HepG2 (cell line): ENCODE data around the gene PANK1. TPM values are rescaled to one million over a fixed set of nuclear protein-coding genes. Genes with fewer than 3 reads are reported as not detected.

Experiments
- ATAC-seq: fragments of 200-7000 bp; cut with Tn5 transposase; 3 replicates; pipeline ENCODE4 v1.9.1; 2020; ENCODE audit warnings: mild to moderate bottlenecking, moderate library complexity
- BruUV-seq: library from RNA; stranded (reverse); fragments of 400-500 nt; replicated peaks from 2 replicates; lab custom pipeline; 2021; lab: Mats Ljungman, UMichigan
- CTCF ChIA-PET: fragments of 300-600 bp; formaldehyde crosslinking; extraction: SDS; loops from one replicate; lab custom pipeline; 2021; ENCODE audit warnings: low total read pairs, inconsistent platforms, low intra/inter-chr PET ratio; lab: Yijun Ruan, JAX
- POLR2A ChIA-PET: fragments of 350-600 bp; sonication (Branson Sonifier 250); formaldehyde crosslinking; loops from one replicate; lab custom pipeline; 2020; ENCODE audit warnings: antibody characterized with exemption, inconsistent platforms; lab: Yijun Ruan, JAX
- DNase-seq: peaks from one replicate; pipeline ENCODE4 v3.0.0-alpha.2; 2015; ENCODE audit warnings: low spot score
- FAIRE-seq: peaks from 3 replicates; lab custom pipeline; 2011; peaks lifted over from hg19 to GRCh38; lab: Jason Lieb, UNC
- H2AFZ ChIP-seq: one replicate; pipeline ENCODE4 v1.6.1; 2011; ENCODE audit warnings: low read length, inconsistent platforms
- H3K27ac ChIP-seq: fragments of 300-600 bp; 3 replicates; pipeline ENCODE4 v1.8.0; 2011; ENCODE audit warnings: mixed run types, mild to moderate bottlenecking, mixed read lengths, low read length, inconsistent platforms; ENCODE audit not compliant: insufficient read depth; ENCODE audit errors: extremely low read length
- H3K27me3 ChIP-seq, 2 experiments: fragments of 200-600 bp in 1 of 2; 2 replicates in 1 of 2; 3 replicates in 1 of 2; pipeline versions ENCODE4 v1.6.0 to v1.8.0; 2011; ENCODE audit warnings: low read length in 2 of 2, mild to moderate bottlenecking in 2 of 2, moderate library complexity in 2 of 2, inconsistent platforms in 1 of 2; ENCODE audit not compliant: insufficient read depth in 2 of 2, control insufficient read depth in 1 of 2
- H3K36me3 ChIP-seq, 2 experiments: fragments of 200-600 bp in 1 of 2; replicated peaks in 1 of 2; 2 replicates in 1 of 2; 3 replicates in 1 of 2; pipeline versions ENCODE4 v1.5.1 to v1.8.0; 2011; ENCODE audit warnings: low read length in 2 of 2, inconsistent platforms in 1 of 2; ENCODE audit not compliant: insufficient read depth in 2 of 2, control insufficient read depth in 1 of 2
- H3K4me1 ChIP-seq: 2 replicates; pipeline ENCODE4 v1.5.1; 2012; ENCODE audit warnings: low read length, inconsistent platforms; ENCODE audit not compliant: insufficient read depth
- H3K4me2 ChIP-seq: 2 replicates; pipeline ENCODE4 v1.6.0; 2011; ENCODE audit warnings: low read depth, low read length, inconsistent platforms
- H3K4me3 ChIP-seq, 3 experiments: fragments of 200-600 bp in 1 of 3; sonication (generic), shearing (Covaris generic) in 1 of 3; replicated peaks in 1 of 3; 2 replicates each; pipeline ENCODE4 v1.5.1; 2011 to 2016; ENCODE audit warnings: low read length in 3 of 3, inconsistent platforms in 2 of 3, low read depth in 2 of 3, mild to moderate bottlenecking in 2 of 3, control low read depth in 1 of 3, mixed read lengths in 1 of 3; ENCODE audit not compliant: insufficient read depth in 1 of 3
- H3K79me2 ChIP-seq: one replicate; pipeline ENCODE4 v1.6.1; 2011; ENCODE audit warnings: low read length, inconsistent platforms; ENCODE audit not compliant: insufficient read depth
- H3K9ac ChIP-seq: 2 replicates; pipeline ENCODE4 v1.6.0; 2011; ENCODE audit warnings: mild to moderate bottlenecking, low read depth, low read length, inconsistent platforms; ENCODE audit not compliant: insufficient read depth
- H3K9me3 ChIP-seq: 2 replicates; pipeline ENCODE4 v1.5.1; 2012; ENCODE audit warnings: mild to moderate bottlenecking, low read length
- H4K20me1 ChIP-seq: 2 replicates; pipeline ENCODE4 v1.6.0; 2011; ENCODE audit warnings: inconsistent platforms, mild to moderate bottlenecking, low read length, moderate library complexity; ENCODE audit not compliant: insufficient read depth
- ETV5 ChIP-seq: IDR thresholded peaks from 2 replicates; pipeline ENCODE4 v1.6.1; 2018; ENCODE audit warnings: missing biosample characterization, missing genetic modification reagents, inconsistent platforms, borderline replicate concordance
- GABPA ChIP-seq, 2 experiments: IDR thresholded peaks; 2 replicates each; pipeline ENCODE4 v1.6.1; 2011 to 2016; ENCODE audit warnings: low read depth in 2 of 2, low read length in 1 of 2, missing biosample characterization in 1 of 2, missing genetic modification characterization in 1 of 2
- HMG20A ChIP-seq: IDR thresholded peaks from 2 replicates; pipeline ENCODE4 v1.6.1; 2016; ENCODE audit warnings: borderline replicate concordance
- HOMEZ ChIP-seq: IDR thresholded peaks from 2 replicates; pipeline ENCODE4 v1.6.1; 2016; ENCODE audit warnings: low read depth
- RFX5 ChIP-seq: IDR thresholded peaks from 2 replicates; pipeline ENCODE4 v1.6.1; 2011; ENCODE audit warnings: low read depth, low read length, improper control_type of control experiment
- ZNF329 ChIP-seq: sonication (generic); formaldehyde crosslinking; IDR thresholded peaks from 2 replicates; pipeline ENCODE4 v1.9.0; 2021; ENCODE audit warnings: low read depth, mild to moderate bottlenecking, missing genetic modification reagents
- ZNF354B ChIP-seq: sonication (generic); formaldehyde crosslinking; IDR thresholded peaks from 2 replicates; pipeline ENCODE4 v1.8.0; 2022; ENCODE audit warnings: mild to moderate bottlenecking, missing genetic modification reagents
- ZNF512B ChIP-seq: sonication (generic); formaldehyde crosslinking; IDR thresholded peaks from 2 replicates; pipeline ENCODE4 v1.5.1; 2020; ENCODE audit warnings: missing genetic modification reagents, mild to moderate bottlenecking, borderline replicate concordance
- WGBS: methylation state at CpG from one replicate; pipeline ENCODE4 v1.1.6; 2017; ENCODE audit warnings: low lambda C conversion rate; 5-methylcytosine and 5-hydroxymethylcytosine counted together
- in situ Hi-C: cut with HindIII; loops from 2 replicates; pipeline ENCODE4 v1.10.0; 2017; ENCODE audit warnings: low pct_unique_long_range_greater_than_20kb; ENCODE audit not compliant: extremely low pct_ligation_motif_present
- intact Hi-C: fragments of 100-400 bp; cut with micrococcal nuclease; formaldehyde crosslinking; loops from one replicate; pipeline ENCODE4 v1.10.0; 2022; ENCODE audit not compliant: unreplicated experiment
- polyA plus RNA-seq, 8 experiments: library from polyadenylated mRNA; depleted of rRNA in 3 of 8; stranded (reverse) in 7 of 8; unstranded in 1 of 8; fragments of >200 nt; fragmentation: Illumina TruSeq in 4 of 8; extraction: Trizol in 4 of 8; gene quantifications; 2 replicates each; pipeline versions ENCODE4 v1.2.1 to v1.2.3, GENCODE V29; 2011 to 2016; ENCODE audit warnings: low read depth in 4 of 8, missing spikeins in 1 of 8, mixed read lengths in 1 of 8; ENCODE audit not compliant: insufficient read depth in 1 of 8
- total RNA-seq, 5 experiments: library from RNA; depleted of rRNA; stranded (reverse); fragments of >200 nt; fragmentation: Illumina TruSeq; extraction: Trizol; gene quantifications; 2 replicates each; pipeline ENCODE4 v1.2.3, GENCODE V29; 2016; ENCODE audit warnings: low read depth in 1 of 5
- TF ChIP-seq, protein P1 (sequence below): sonication (generic); formaldehyde crosslinking; IDR thresholded peaks from 2 replicates; pipeline ENCODE4 v1.4.0; 2020; ENCODE audit warnings: missing genetic modification reagents, borderline replicate concordance
- TF ChIP-seq, protein P2 (sequence below): fragments of 450-650 bp; IDR thresholded peaks from 2 replicates; pipeline ENCODE4 v1.6.1; 2017; ENCODE audit warnings: mild to moderate bottlenecking

The PANK1 gene
- total and polyA plus RNA-seq, 2 of the 13 experiments (the other 11 are each of a cell fraction or from before 2014, with no cell fraction given): 18.2 to 33.3 TPM

DNA sequence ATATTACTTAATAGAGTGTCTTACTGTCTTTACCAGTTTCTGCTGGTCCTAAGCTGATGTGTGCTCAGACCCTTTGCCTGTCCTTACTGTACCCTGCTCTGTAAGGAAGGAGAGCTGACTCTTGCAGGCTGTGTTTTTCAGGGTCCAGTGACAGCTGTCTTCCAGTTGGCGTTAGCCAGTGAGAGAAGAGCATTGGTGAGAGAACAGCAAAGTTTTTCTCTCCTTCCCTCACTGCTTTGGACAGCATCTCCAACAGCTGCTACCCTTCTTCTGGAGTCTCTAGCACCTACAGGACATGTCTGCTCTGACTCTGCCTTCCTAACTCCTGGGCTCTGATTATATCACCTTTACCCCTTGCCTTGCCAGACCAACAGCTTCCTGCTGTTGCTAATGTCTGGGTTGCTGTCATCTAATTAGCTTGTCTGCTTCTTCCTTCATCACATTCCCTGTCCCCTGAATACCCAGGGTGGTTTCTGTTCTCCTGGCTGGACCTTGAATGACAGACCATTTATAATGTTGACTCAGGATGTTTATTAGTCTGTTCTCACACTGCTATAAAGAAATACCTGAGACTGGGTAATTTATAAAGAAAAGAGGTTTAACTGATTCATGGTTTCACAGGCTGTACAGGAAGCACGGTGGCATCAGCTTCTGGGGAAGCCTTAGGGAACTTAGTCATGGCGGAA is 23.5 kb upstream of the PANK1 start:
- POLR2A ChIA-PET: interaction anchor here (1.5 to 2.2 kb wide), 2 partner anchors 25 to 33 kb away, joined by 5 to 16 read pairs; partner anchors contain the start of gene KIF20B
- ATAC-seq: peak; percentile 68
- TF ChIP-seq ZNF354B (CRISPR knock-in tag) (no peak), ETV5 (CRISPR knock-in tag) (peak; percentile 31; the same call in 1 of the 2 replicates), ZNF329 (CRISPR knock-in tag) (no peak), ZNF512B (no peak), RFX5 (no peak), GABPA (IDR thresholded peaks at IDR 0.05; ENCODE audit: low read depth, low read length) (no peak), GABPA (CRISPR knock-in tag; IDR thresholded peaks at IDR 0.05; ENCODE audit: low read depth) (no peak), HOMEZ (CRISPR knock-in tag) (0 out of 2 replicates have a peak, but pooled peaks have one; percentile 21), HMG20A (CRISPR knock-in tag) (0 out of 2 replicates have a peak, but pooled peaks have one; percentile 23)
- TF ChIP-seq, protein P1, sequence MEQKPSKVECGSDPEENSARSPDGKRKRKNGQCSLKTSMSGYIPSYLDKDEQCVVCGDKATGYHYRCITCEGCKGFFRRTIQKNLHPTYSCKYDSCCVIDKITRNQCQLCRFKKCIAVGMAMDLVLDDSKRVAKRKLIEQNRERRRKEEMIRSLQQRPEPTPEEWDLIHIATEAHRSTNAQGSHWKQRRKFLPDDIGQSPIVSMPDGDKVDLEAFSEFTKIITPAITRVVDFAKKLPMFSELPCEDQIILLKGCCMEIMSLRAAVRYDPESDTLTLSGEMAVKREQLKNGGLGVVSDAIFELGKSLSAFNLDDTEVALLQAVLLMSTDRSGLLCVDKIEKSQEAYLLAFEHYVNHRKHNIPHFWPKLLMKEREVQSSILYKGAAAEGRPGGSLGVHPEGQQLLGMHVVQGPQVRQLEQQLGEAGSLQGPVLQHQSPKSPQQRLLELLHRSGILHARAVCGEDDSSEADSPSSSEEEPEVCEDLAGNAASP: no peak
- TF ChIP-seq, protein P2, sequence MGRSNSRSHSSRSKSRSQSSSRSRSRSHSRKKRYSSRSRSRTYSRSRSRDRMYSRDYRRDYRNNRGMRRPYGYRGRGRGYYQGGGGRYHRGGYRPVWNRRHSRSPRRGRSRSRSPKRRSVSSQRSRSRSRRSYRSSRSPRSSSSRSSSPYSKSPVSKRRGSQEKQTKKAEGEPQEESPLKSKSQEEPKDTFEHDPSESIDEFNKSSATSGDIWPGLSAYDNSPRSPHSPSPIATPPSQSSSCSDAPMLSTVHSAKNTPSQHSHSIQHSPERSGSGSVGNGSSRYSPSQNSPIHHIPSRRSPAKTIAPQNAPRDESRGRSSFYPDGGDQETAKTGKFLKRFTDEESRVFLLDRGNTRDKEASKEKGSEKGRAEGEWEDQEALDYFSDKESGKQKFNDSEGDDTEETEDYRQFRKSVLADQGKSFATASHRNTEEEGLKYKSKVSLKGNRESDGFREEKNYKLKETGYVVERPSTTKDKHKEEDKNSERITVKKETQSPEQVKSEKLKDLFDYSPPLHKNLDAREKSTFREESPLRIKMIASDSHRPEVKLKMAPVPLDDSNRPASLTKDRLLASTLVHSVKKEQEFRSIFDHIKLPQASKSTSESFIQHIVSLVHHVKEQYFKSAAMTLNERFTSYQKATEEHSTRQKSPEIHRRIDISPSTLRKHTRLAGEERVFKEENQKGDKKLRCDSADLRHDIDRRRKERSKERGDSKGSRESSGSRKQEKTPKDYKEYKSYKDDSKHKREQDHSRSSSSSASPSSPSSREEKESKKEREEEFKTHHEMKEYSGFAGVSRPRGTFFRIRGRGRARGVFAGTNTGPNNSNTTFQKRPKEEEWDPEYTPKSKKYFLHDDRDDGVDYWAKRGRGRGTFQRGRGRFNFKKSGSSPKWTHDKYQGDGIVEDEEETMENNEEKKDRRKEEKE: no peak

More for the DNA sequence above, 23.5 kb upstream of the PANK1 start:
- peaks cover 40% of the 10 kb centered on the region for H3K4me1 ChIP-seq
- peak; percentile 48 for DNase-seq
- intact Hi-C loops: no loop called here
- H3K4me3 ChIP-seq: no peak overlapping the region
- H2AFZ ChIP-seq: peak overlapping the region; percentile 17
- no TSS peak for BruUV-seq
- no peak overlapping the region for H3K27ac ChIP-seq
- in situ Hi-C loops: no loop called here
- WGBS: 75% methylated on average over 3 of the region's 3 CpGs
- H3K27me3 ChIP-seq: no peaks in the 10 kb centered on the region
- no peak overlapping the region for H3K9ac ChIP-seq
- no peak for FAIRE-seq
- no peaks in the 10 kb centered on the region for H4K20me1 ChIP-seq
- H3K36me3 ChIP-seq: no peaks in the 10 kb centered on the region
- CTCF ChIA-PET: no interaction called here
- H3K79me2 ChIP-seq: no peaks in the 10 kb centered on the region
- H3K4me2 ChIP-seq: peak overlapping the region; percentile 40
- no peaks in the 10 kb centered on the region for H3K9me3 ChIP-seq
